Keratinocyte (primary cell): ENCODE measurements around the gene DTD1. TPM values are rescaled to one million over a fixed set of nuclear protein-coding genes. Genes with fewer than 3 reads are reported as not detected.

ENCODE experiments used
- DNase-seq: peaks from one replicate; pipeline ENCODE4 v3.0.0-alpha.2; 2011; ENCODE audit warnings: low read depth, missing footprints, low spot score
- FAIRE-seq: peaks from 2 replicates; lab custom pipeline; 2011; peaks lifted over from hg19 to GRCh38; lab: Jason Lieb, UNC
- H2AFZ ChIP-seq: 2 replicates; pipeline ENCODE4 v1.6.0; 2012; ENCODE audit warnings: low read length, control low read depth, inconsistent platforms; ENCODE audit not compliant: control insufficient read depth
- H3K27ac ChIP-seq: 2 replicates; pipeline ENCODE4 v1.5.1; 2011; ENCODE audit warnings: low read length; ENCODE audit not compliant: control insufficient read depth, insufficient read depth
- H3K27me3 ChIP-seq: 3 replicates; pipeline ENCODE4 v1.6.0; 2011; ENCODE audit warnings: low read length; ENCODE audit not compliant: control insufficient read depth, insufficient read depth; ENCODE audit errors: extremely low read depth
- H3K36me3 ChIP-seq, 2 experiments: 2 replicates in 1 of 2; 3 replicates in 1 of 2; pipeline ENCODE4 v1.5.1; 2011; ENCODE audit warnings: low read length in 2 of 2, mild to moderate bottlenecking in 1 of 2; ENCODE audit not compliant: control insufficient read depth in 2 of 2, insufficient read depth in 2 of 2; ENCODE audit errors: extremely low read depth in 1 of 2
- H3K4me1 ChIP-seq: 3 replicates; pipeline ENCODE4 v1.5.1; 2011; ENCODE audit warnings: low read length; ENCODE audit not compliant: control insufficient read depth, insufficient read depth; ENCODE audit errors: extremely low read depth
- H3K4me2 ChIP-seq: 3 replicates; pipeline ENCODE4 v1.6.0; 2011; ENCODE audit warnings: low read depth, low read length; ENCODE audit not compliant: control insufficient read depth, insufficient read depth; ENCODE audit errors: extremely low read depth
- H3K4me3 ChIP-seq, 3 experiments: fragments of 200-600 bp in 1 of 3; sonication (generic) in 1 of 3; 2 replicates in 2 of 3; 3 replicates in 1 of 3; pipeline ENCODE4 v1.5.1; 2011 to 2016; ENCODE audit warnings: low read length in 3 of 3, mild to moderate bottlenecking in 3 of 3, control low read depth in 2 of 3, inconsistent platforms in 1 of 3, low read depth in 1 of 3, mixed read lengths in 1 of 3, mixed run types in 1 of 3, moderate library complexity in 1 of 3; ENCODE audit not compliant: control insufficient read depth in 2 of 3, insufficient read depth in 2 of 3; ENCODE audit errors: extremely low read depth in 1 of 3
- H3K79me2 ChIP-seq: 2 replicates; pipeline ENCODE4 v1.6.0; 2012; ENCODE audit warnings: low read length; ENCODE audit not compliant: control insufficient read depth, insufficient read depth
- H3K9ac ChIP-seq: 3 replicates; pipeline ENCODE4 v1.6.0; 2011; ENCODE audit warnings: low read length; ENCODE audit not compliant: control insufficient read depth, insufficient read depth; ENCODE audit errors: extremely low read depth
- H3K9me1 ChIP-seq: 3 replicates; pipeline ENCODE4 v1.6.0; 2011; ENCODE audit warnings: low read length; ENCODE audit not compliant: control insufficient read depth, insufficient read depth; ENCODE audit errors: extremely low read depth
- H3K9me3 ChIP-seq: 2 replicates; pipeline ENCODE4 v1.5.1; 2012; ENCODE audit warnings: low read depth, low read length; ENCODE audit not compliant: control insufficient read depth
- H4K20me1 ChIP-seq: 3 replicates; pipeline ENCODE4 v1.6.0; 2011; ENCODE audit warnings: low read length; ENCODE audit not compliant: control insufficient read depth, insufficient read depth; ENCODE audit errors: extremely low read depth
- EZH2 ChIP-seq: IDR thresholded peaks from one replicate; pipeline ENCODE4 v1.6.1; 2012; ENCODE audit warnings: inconsistent platforms, mild to moderate bottlenecking, low read length, moderate library complexity
- dilution Hi-C: fragments of 300-500 bp; cut with MboI; formaldehyde crosslinking; loops from one replicate; pipeline ENCODE4 v1.7.0; 2020; ENCODE audit warnings: low sequenced_read_pairs; ENCODE audit not compliant: extremely low pct_ligation_motif_present
- polyA plus RNA-seq, 5 experiments: library from polyadenylated mRNA; depleted of rRNA in 3 of 5; stranded (reverse) in 3 of 5; stranded (forward) in 1 of 5; unstranded in 1 of 5; fragments of >200 nt; gene quantifications; 1 replicate in 1 of 5; 2 replicates in 3 of 5; 3 replicates in 1 of 5; pipeline versions ENCODE4 v1.2.1 to v1.2.3, GENCODE V29; 2011 to 2012; ENCODE audit warnings: missing spikeins in 2 of 5, low read depth in 1 of 5, low replicate concordance in 1 of 5
- TF ChIP-seq, protein P1 (sequence below), 3 experiments: IDR thresholded peaks in 1 of 3; conservative IDR thresholded peaks in 1 of 3; optimal IDR thresholded peaks in 1 of 3; 2 replicates in 2 of 3; 3 replicates in 1 of 3; pipeline versions ENCODE3 to v1.5.1; 2011; ENCODE audit warnings: low read length in 3 of 3, mild to moderate bottlenecking in 3 of 3, moderate library complexity in 2 of 3, control low read depth in 1 of 3, inconsistent platforms in 1 of 3; ENCODE audit not compliant: insufficient read depth in 2 of 3; ENCODE audit errors: extremely low read depth in 1 of 3

DTD1 gene
- polyA plus RNA-seq, 1 donor (not counting 4 experiments of a cell fraction or from before 2014, with no cell fraction given) = 68.3 TPM

DNA sequence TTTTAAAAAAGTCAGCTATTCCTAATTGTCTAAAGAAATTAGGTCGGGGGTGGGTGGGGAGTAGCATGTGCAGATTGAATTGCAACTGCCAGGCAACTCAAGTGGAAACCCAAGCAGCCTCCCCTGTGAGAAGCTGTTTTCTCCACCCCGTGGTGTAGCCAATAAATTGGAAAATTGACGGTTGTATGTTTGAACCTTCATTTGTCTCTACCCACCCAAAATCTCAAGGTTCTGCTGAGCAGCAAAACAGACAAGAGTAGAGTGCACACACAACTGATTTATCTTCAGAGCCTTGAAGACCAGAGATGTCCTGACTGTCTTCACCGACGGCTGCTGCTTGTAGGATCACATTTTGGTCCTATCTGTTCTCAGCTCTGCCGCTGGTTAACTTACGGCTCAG, 88.5 kb downstream of the DTD1 start:
- Histone ChIP-seq H3K4me2 (no peak overlapping the region), H3K9me3 (no peaks in the 10 kb centered on the region), H3K9me1 (no peaks in the 10 kb centered on the region), H3K4me1 (no peaks in the 10 kb centered on the region), H4K20me1 (no peaks in the 10 kb centered on the region), H3K27ac (no peak overlapping the region), H3K4me3 (no peak overlapping the region), H3K9ac (no peak overlapping the region), H3K27me3 (no peaks in the 10 kb centered on the region), H2AFZ (no peak overlapping the region), H3K36me3 (peaks cover 0 to 3% of the 10 kb centered on the region in 2 experiments), H3K79me2 (no peaks in the 10 kb centered on the region)
- no peak for DNase-seq
- TF ChIP-seq, protein P1, sequence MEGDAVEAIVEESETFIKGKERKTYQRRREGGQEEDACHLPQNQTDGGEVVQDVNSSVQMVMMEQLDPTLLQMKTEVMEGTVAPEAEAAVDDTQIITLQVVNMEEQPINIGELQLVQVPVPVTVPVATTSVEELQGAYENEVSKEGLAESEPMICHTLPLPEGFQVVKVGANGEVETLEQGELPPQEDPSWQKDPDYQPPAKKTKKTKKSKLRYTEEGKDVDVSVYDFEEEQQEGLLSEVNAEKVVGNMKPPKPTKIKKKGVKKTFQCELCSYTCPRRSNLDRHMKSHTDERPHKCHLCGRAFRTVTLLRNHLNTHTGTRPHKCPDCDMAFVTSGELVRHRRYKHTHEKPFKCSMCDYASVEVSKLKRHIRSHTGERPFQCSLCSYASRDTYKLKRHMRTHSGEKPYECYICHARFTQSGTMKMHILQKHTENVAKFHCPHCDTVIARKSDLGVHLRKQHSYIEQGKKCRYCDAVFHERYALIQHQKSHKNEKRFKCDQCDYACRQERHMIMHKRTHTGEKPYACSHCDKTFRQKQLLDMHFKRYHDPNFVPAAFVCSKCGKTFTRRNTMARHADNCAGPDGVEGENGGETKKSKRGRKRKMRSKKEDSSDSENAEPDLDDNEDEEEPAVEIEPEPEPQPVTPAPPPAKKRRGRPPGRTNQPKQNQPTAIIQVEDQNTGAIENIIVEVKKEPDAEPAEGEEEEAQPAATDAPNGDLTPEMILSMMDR (optimal IDR thresholded peaks at IDR 0.05 in 1 of 3, IDR thresholded peaks at IDR 0.05 in 1 of 3, conservative IDR thresholded peaks at IDR 0.05 in 1 of 3; ENCODE audit: extremely low read depth in 1 of 3, insufficient read depth in 2 of 3, low read length in 3 of 3) = no peak
- no peak for TF ChIP-seq EZH2
- no peak for FAIRE-seq
- dilution Hi-C loops = no loop called here

GRCh38 chr20:18677126-18677525, 89.3 kb downstream of the DTD1 start:
- no peaks in the 10 kb centered on the region for H3K9me3 ChIP-seq
- H3K4me3 ChIP-seq = no peak overlapping the region
- no peak for DNase-seq
- no peak overlapping the region for H2AFZ ChIP-seq
- no peaks in the 10 kb centered on the region for H3K27me3 ChIP-seq
- TF ChIP-seq, protein P1 (optimal IDR thresholded peaks at IDR 0.05 in 1 of 3, IDR thresholded peaks at IDR 0.05 in 1 of 3, conservative IDR thresholded peaks at IDR 0.05 in 1 of 3; ENCODE audit: extremely low read depth in 1 of 3, insufficient read depth in 2 of 3, low read length in 3 of 3) = no peak
- TF ChIP-seq EZH2 = no peak
- no peak overlapping the region for H3K4me2 ChIP-seq
- H3K4me1 ChIP-seq = no peaks in the 10 kb centered on the region
- no peaks in the 10 kb centered on the region for H4K20me1 ChIP-seq
- no peaks in the 10 kb centered on the region for H3K9me1 ChIP-seq
- H3K36me3 ChIP-seq = peaks cover 0 to 3% of the 10 kb centered on the region in 2 experiments
- no peak overlapping the region for H3K9ac ChIP-seq
- H3K79me2 ChIP-seq = no peaks in the 10 kb centered on the region
- FAIRE-seq = no peak
- dilution Hi-C loops = no loop called here
- H3K27ac ChIP-seq = no peak overlapping the region
